Heart left ventricle (tissue), 16 donors: ENCODE measurements around the gene IL17RA. TPM values are rescaled to one million over a fixed set of nuclear protein-coding genes. Genes with fewer than 3 reads are reported as not detected.
A peak's percentile ranks its signal among the peaks of the same experiment; 100 is the strongest.

Source experiments
- ATAC-seq, 4 donors: fragments of 200-7000 bp; cut with Tn5 transposase; one replicate each; pipeline ENCODE4 v1.9.1; 2020 to 2022; ENCODE audit warnings: moderate library complexity in 4 of 4, mild to moderate bottlenecking in 3 of 4, moderate number of reproducible peaks in 1 of 4
- DNase-seq, 5 donors: peaks; one replicate each; pipeline ENCODE4 v3.0.0-alpha.2; 2020
- H3K27ac ChIP-seq, 12 donors: fragments of 200-600 bp; sonication (generic) in 4 of 12; one replicate each; pipeline versions ENCODE4 v1.5.0 to v1.8.0; 2016 to 2022; ENCODE audit warnings: mild to moderate bottlenecking in 2 of 12
- H3K27me3 ChIP-seq, 9 donors: fragments of 200-600 bp; sonication (generic) in 2 of 9; one replicate each; pipeline versions ENCODE4 v1.5.1 to v1.8.0; 2016 to 2022; ENCODE audit warnings: mild to moderate bottlenecking in 3 of 9
- H3K36me3 ChIP-seq, 9 donors: fragments of 200-600 bp; sonication (generic) in 2 of 9; one replicate each; pipeline versions ENCODE4 v1.5.0 to v1.8.0; 2018 to 2022; ENCODE audit warnings: mild to moderate bottlenecking in 2 of 9
- H3K4me1 ChIP-seq, 12 donors: fragments of 200-600 bp; sonication (generic) in 4 of 12; one replicate each; pipeline versions ENCODE4 v1.5.0 to v1.8.0; 2016 to 2022; ENCODE audit warnings: mild to moderate bottlenecking in 3 of 12
- H3K4me3 ChIP-seq, 12 donors: fragments of 200-600 bp; sonication (generic) in 4 of 12; one replicate each; pipeline versions ENCODE4 v1.5.0 to v1.8.0; 2017 to 2022; ENCODE audit warnings: mild to moderate bottlenecking in 9 of 12, moderate library complexity in 4 of 12
- H3K9me3 ChIP-seq, 12 donors: fragments of 200-600 bp; sonication (generic) in 4 of 12; one replicate each; pipeline versions ENCODE4 v1.5.0 to v1.8.0; 2016 to 2022; ENCODE audit warnings: mild to moderate bottlenecking in 1 of 12
- CTCF ChIP-seq, 12 donors: fragments of 200-600 bp; sonication (generic) in 4 of 12; IDR thresholded peaks; one replicate each; pipeline versions ENCODE4 v1.5.0 to v1.8.0; 2018 to 2022; ENCODE audit warnings: antibody characterized with exemption in 12 of 12, mild to moderate bottlenecking in 5 of 12
- POLR2A ChIP-seq, 2 donors: fragments of 450-650 bp; IDR thresholded peaks; one replicate each; pipeline ENCODE4 v1.6.1; 2017; ENCODE audit warnings: antibody characterized with exemption in 2 of 2, mild to moderate bottlenecking in 2 of 2, moderate library complexity in 2 of 2
- WGBS, 4 donors: extraction: QIAGEN DNeasy Blood & Tissue Kit in 2 of 4; methylation state at CpG; one replicate each; pipeline versions ENCODE4 v1.1.5 to v1.1.7; 2013 to 2018; 5-methylcytosine and 5-hydroxymethylcytosine counted together
- intact Hi-C, 10 donors: fragments of 100-400 bp; cut with DNase I; formaldehyde crosslinking; loops; one replicate each; pipeline versions ENCODE4 v1.11.1 to v1.14.2; 2022
- polyA plus RNA-seq, 2 donors: library from polyadenylated mRNA; stranded (reverse); fragments of 200-250 nt; gene quantifications; one replicate each; pipeline ENCODE4 v1.2.3, GENCODE V29; 2013
- total RNA-seq, 9 donors: library from RNA; depleted of rRNA in 2 of 9; stranded (reverse); fragments of >200 nt in 2 of 9; fragmentation: NEBNext Ultra II Directional in 3 of 9; extraction: Animal tissue kit (Norgen Biotek cat#: 25700) in 3 of 9; gene quantifications; one replicate each; pipeline versions ENCODE4 v1.1.0 to v1.2.4, GENCODE V29; 2016 to 2023
- donor health status: ischemic (EF 13 %, LVEDD 7.1; RV severe dilation, severe dysfunction).
- donor health status: healthy with polysubstance abuse.
- donor health status: DM: no; HTN: yes; CAD: no.
- donor health status: DM: no; HTN: no; CAD: no.
- donor health status: ischemic (EF 25% LVEDD 6.9; RV normal size, moderate dysfunction).
- donor health status: ischemic (EF 25% LVEDD 5.7; RV mildly dilated, moderate dysfunction).
- donor health status: healthy.
- donor health status: DM: yes; HTN: yes; CAD: no.
- donor health status: ischemic (EF 35%, LVEDD 5.7; RV mildly dilated, moderate dysfunction).
- donor health status: nonischemic (EF 11% LVEDD 7.7; RV severe dilation, severe dysfunction).
- donor health status: DM: yes; HTN: yes; CAD: no.
- donor health status: PGD.
- donor health status: ischemic (EF 29% LVEDD 5.4; RV normal size, mild dysfunction).
- donor health status: nonischemic (EF 23%, LVEDD 6.1; RV moderate dilation, normal function).

IL17RA gene
- total and polyA plus RNA-seq, 11 donors = 3.1 to 23.1 (median 8.8) TPM

- peak in 4 of 5 donors; percentile 39 to 79 (median 50) for DNase-seq
- peak in 2 of 4 donors; percentile 43 to 66 for ATAC-seq
- 5 to 8% (median 6%) methylated on average over 52 to 92 of the region's 92 CpGs for WGBS, 4 donors
- Histone ChIP-seq H3K27ac (peak overlapping the region; percentile 67 to 98 (median 86)), H3K27me3 (no peaks in the 10 kb centered on the region), H3K9me3 (no peaks in the 10 kb centered on the region), H3K4me3 (peak overlapping the region; percentile 71 to 98 (median 90)), H3K4me1 (peaks cover 0 to 49% (median 16%) of the 10 kb centered on the region in 12 donors), H3K36me3 (no peaks in the 10 kb centered on the region)
- intact Hi-C loops = loop anchor here in 4 of 10 donors (2.0 to 10.0 kb wide), 5 partner anchors 72 to 559 kb away; partner anchors contain the start of gene HDHD5 (in 2 of the 4)
- no peak for TF ChIP-seq CTCF (IDR thresholded peaks at IDR 0.05)
- TF ChIP-seq POLR2A (IDR thresholded peaks at IDR 0.05) = no peak
Measured at GRCh38 chr22:17085277-17086181, 729 bp downstream of the IL17RA start.

GRCh38 chr22:17086296-17086695 is 1.5 kb downstream of the IL17RA start:
- DNase-seq (peak in 1 of 5 donors; percentile 3), ATAC-seq (no peak)
- Histone ChIP-seq H3K9me3 (no peaks in the 10 kb centered on the region), H3K36me3 (no peaks in the 10 kb centered on the region), H3K27me3 (no peaks in the 10 kb centered on the region), H3K4me3 (peak overlapping the region in 10 of 12 donors; percentile 71 to 98 (median 90)), H3K4me1 (peaks cover 0 to 56% (median 16%) of the 10 kb centered on the region in 12 donors), H3K27ac (peak overlapping the region in 2 of 12 donors; percentile 29 to 98)
- no peak for TF ChIP-seq POLR2A (IDR thresholded peaks at IDR 0.05)
- TF ChIP-seq CTCF (IDR thresholded peaks at IDR 0.05) = no peak
- intact Hi-C loops = loop anchor here in 4 of 10 donors (5.0 to 10.0 kb wide), 4 partner anchors 71 to 559 kb away; partner anchors contain the start of gene HDHD5 (in 1 of the 4)
- 73 to 81% (median 77%) methylated on average over 7 of the region's 7 CpGs for WGBS, 4 donors

GRCh38 chr22:17086788-17087497 is 2.1 kb downstream of the IL17RA start:
- intact Hi-C loops = loop anchor here in 4 of 10 donors (5.0 to 10.0 kb wide), 4 partner anchors 70 to 558 kb away; partner anchors contain the start of gene HDHD5 (in 1 of the 4)
- Histone ChIP-seq H3K36me3 (no peaks in the 10 kb centered on the region), H3K4me3 (peak overlapping the region in 9 of 12 donors; percentile 71 to 98 (median 91)), H3K4me1 (peaks cover 0 to 63% (median 16%) of the 10 kb centered on the region in 12 donors), H3K27me3 (no peaks in the 10 kb centered on the region), H3K27ac (peak overlapping the region in 2 of 12 donors; percentile 29 to 98), H3K9me3 (no peaks in the 10 kb centered on the region)
- WGBS, 4 donors = 74 to 84% (median 76%) methylated on average over 10 of the region's 10 CpGs
- DNase-seq (no peak), ATAC-seq (no peak)
- TF ChIP-seq POLR2A (IDR thresholded peaks at IDR 0.05) (no peak), CTCF (IDR thresholded peaks at IDR 0.05) (no peak)
